Osteoblast (primary cell): ENCODE measurements around the gene FAM78B. TPM values are rescaled to one million over a fixed set of nuclear protein-coding genes. Genes with fewer than 3 reads are reported as not detected.

Source experiments
- DNase-seq: peaks from one replicate; pipeline ENCODE4 v3.0.0; 2011; ENCODE audit warnings: low spot score, mixed read lengths; ENCODE audit not compliant: insufficient read length; ENCODE audit errors: missing footprints
- H2AFZ ChIP-seq: 2 replicates; pipeline ENCODE4 v1.6.0; 2011; ENCODE audit warnings: mild to moderate bottlenecking, low read length
- H3K27ac ChIP-seq: 2 replicates; pipeline ENCODE4 v1.5.1; 2011; ENCODE audit warnings: mild to moderate bottlenecking, low read depth, low read length, moderate library complexity
- H3K27me3 ChIP-seq: 2 replicates; pipeline ENCODE4 v1.6.0; 2012; ENCODE audit warnings: mild to moderate bottlenecking, control low read depth, inconsistent platforms, low read length, moderate library complexity; ENCODE audit not compliant: insufficient read depth
- H3K36me3 ChIP-seq: 2 replicates; pipeline ENCODE4 v1.5.1; 2011; ENCODE audit warnings: mild to moderate bottlenecking, low read length, control low read depth, moderate library complexity; ENCODE audit not compliant: insufficient read depth
- H3K4me1 ChIP-seq: 2 replicates; pipeline ENCODE4 v1.5.1; 2011; ENCODE audit warnings: mild to moderate bottlenecking, low read length, control low read depth, moderate library complexity; ENCODE audit not compliant: insufficient read depth
- H3K4me2 ChIP-seq: 2 replicates; pipeline ENCODE4 v1.6.0; 2011; ENCODE audit warnings: mild to moderate bottlenecking, low read length; ENCODE audit not compliant: insufficient read depth
- H3K4me3 ChIP-seq: fragments of 200-600 bp; sonication (generic); 3 replicates; pipeline ENCODE4 v1.5.1; 2012; ENCODE audit warnings: mild to moderate bottlenecking, low read length, inconsistent platforms; ENCODE audit not compliant: insufficient read depth
- H3K79me2 ChIP-seq: 2 replicates; pipeline ENCODE4 v1.6.0; 2012; ENCODE audit warnings: mild to moderate bottlenecking, low read length, control low read depth, inconsistent platforms; ENCODE audit not compliant: insufficient read depth
- H3K9me3 ChIP-seq: 2 replicates; pipeline ENCODE4 v1.5.1; 2011; ENCODE audit warnings: low read depth, low read length, control low read depth
- H4K20me1 ChIP-seq: 2 replicates; pipeline ENCODE4 v1.6.0; 2012; ENCODE audit warnings: mild to moderate bottlenecking, low read length, control low read depth; ENCODE audit not compliant: insufficient read depth
- total RNA-seq: library from RNA; depleted of rRNA; stranded (reverse); fragments of >200 nt; gene quantifications from 2 replicates; pipeline ENCODE4 v1.2.3, GENCODE V29; 2012
- TF ChIP-seq, protein P1 (sequence below): IDR thresholded peaks from 2 replicates; pipeline ENCODE4 v1.5.1; 2011; ENCODE audit warnings: mild to moderate bottlenecking, low read depth, low read length, moderate library complexity; ENCODE audit errors: extremely low read depth

Gene FAM78B
- total RNA-seq, 1 donor = 0.36 TPM

DNA sequence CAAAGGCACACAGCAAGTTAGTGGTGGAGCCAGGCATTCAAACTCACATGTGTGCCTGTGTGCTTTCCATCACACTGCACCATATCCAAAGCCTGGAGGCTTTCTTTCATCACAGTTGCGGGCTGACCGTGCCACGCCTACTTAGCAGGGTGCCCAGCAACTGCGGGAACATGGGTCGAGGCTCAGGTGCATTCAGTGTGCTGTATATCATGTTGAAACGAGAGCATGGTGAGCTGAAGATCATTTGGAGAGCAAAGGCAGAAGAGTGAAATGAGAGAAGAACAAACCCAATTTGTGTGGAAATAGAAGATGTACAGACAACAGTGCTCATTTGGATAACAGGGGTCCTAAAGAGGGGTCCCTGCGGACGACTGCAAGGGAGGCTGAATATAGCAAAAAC, 46.5 kb downstream of the FAM78B start:
- no peak for DNase-seq
- TF ChIP-seq, protein P1, sequence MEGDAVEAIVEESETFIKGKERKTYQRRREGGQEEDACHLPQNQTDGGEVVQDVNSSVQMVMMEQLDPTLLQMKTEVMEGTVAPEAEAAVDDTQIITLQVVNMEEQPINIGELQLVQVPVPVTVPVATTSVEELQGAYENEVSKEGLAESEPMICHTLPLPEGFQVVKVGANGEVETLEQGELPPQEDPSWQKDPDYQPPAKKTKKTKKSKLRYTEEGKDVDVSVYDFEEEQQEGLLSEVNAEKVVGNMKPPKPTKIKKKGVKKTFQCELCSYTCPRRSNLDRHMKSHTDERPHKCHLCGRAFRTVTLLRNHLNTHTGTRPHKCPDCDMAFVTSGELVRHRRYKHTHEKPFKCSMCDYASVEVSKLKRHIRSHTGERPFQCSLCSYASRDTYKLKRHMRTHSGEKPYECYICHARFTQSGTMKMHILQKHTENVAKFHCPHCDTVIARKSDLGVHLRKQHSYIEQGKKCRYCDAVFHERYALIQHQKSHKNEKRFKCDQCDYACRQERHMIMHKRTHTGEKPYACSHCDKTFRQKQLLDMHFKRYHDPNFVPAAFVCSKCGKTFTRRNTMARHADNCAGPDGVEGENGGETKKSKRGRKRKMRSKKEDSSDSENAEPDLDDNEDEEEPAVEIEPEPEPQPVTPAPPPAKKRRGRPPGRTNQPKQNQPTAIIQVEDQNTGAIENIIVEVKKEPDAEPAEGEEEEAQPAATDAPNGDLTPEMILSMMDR = no peak
- Histone ChIP-seq H3K4me1 (no peaks in the 10 kb centered on the region), H2AFZ (no peak overlapping the region), H3K27ac (no peak overlapping the region), H3K4me3 (no peak overlapping the region), H3K9me3 (no peaks in the 10 kb centered on the region), H3K79me2 (no peaks in the 10 kb centered on the region), H3K4me2 (no peak overlapping the region), H3K36me3 (no peaks in the 10 kb centered on the region), H3K27me3 (no peaks in the 10 kb centered on the region), H4K20me1 (no peaks in the 10 kb centered on the region)

DNA sequence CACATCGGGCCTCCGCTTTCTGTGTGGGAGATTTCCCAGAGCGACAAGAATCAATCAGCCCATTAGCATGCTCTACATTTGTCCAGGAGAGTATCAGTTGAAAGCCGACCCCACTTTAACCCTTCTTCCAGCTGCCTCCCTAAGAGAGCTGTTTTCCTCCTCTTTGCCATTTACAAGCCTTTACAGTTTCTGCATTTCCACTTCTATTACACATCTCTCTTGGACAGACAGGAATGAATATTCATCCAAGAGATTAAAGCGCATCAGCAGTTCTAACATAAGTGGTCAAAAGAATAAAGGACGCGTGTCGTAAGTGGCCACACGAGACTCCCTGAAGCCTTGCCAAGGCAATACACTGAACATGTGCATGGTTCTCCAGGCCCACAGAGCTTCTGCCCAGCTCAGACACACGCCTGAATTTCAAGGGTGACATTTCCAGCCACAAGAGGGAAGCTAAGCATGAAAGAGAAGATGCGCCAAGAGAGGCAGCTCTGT, 47.3 kb downstream of the FAM78B start:
- no peaks in the 10 kb centered on the region for H3K9me3 ChIP-seq
- no peak for DNase-seq
- H3K27me3 ChIP-seq = no peaks in the 10 kb centered on the region
- H3K4me3 ChIP-seq = no peak overlapping the region
- H3K27ac ChIP-seq = no peak overlapping the region
- H3K36me3 ChIP-seq = no peaks in the 10 kb centered on the region
- H2AFZ ChIP-seq = no peak overlapping the region
- TF ChIP-seq, protein P1 = no peak
- H3K79me2 ChIP-seq = no peaks in the 10 kb centered on the region
- H4K20me1 ChIP-seq = no peaks in the 10 kb centered on the region
- no peak overlapping the region for H3K4me2 ChIP-seq
- no peaks in the 10 kb centered on the region for H3K4me1 ChIP-seq

DNA sequence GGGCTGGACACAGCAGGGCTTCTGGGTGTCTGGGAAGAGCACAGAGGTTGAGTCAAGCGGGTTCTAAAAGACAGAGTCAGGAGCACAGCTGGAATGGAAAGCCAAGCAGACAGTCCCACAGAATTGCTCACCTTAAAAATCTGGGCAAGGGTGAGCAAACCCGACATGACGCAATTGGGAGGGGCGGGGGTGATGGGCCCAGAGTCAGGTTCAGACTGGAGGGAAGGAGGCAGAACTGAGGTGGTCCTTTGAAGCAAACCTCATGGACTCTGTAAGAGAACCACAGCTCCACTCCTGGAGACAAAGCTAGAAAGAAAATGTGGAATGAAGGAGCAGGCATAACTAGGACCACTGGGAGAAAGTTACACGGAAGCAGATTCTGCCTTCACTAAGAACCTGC, 49.0 kb downstream of the FAM78B start:
- no peaks in the 10 kb centered on the region for H3K9me3 ChIP-seq
- no peak overlapping the region for H3K4me2 ChIP-seq
- TF ChIP-seq, protein P1 = no peak
- H3K79me2 ChIP-seq = no peaks in the 10 kb centered on the region
- H3K27me3 ChIP-seq = no peaks in the 10 kb centered on the region
- no peak overlapping the region for H2AFZ ChIP-seq
- no peaks in the 10 kb centered on the region for H3K36me3 ChIP-seq
- H3K27ac ChIP-seq = no peak overlapping the region
- no peaks in the 10 kb centered on the region for H4K20me1 ChIP-seq
- no peaks in the 10 kb centered on the region for H3K4me1 ChIP-seq
- DNase-seq = no peak
- no peak overlapping the region for H3K4me3 ChIP-seq

DNA sequence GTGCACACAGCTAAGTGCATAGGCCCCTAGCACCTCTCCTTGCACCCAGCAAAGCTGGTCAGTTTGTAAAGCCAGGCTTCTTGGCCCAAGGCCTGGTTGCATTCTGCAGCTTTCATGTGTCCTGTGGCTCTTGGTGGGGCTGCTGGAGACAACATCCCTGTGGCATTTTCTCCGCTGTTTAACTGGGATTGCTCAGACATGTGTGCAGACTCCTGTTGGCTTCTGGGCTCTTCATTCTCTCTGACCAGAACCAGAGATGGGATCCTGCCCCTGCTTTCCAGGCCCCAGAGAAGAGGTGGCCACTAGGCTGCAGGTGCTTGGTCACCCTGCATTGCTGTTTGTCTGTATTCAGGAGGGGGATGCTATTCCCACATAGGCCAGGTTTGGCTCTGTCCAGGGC, 50.8 kb downstream of the FAM78B start:
- Histone ChIP-seq H3K9me3 (no peaks in the 10 kb centered on the region), H3K27me3 (no peaks in the 10 kb centered on the region), H3K4me2 (no peak overlapping the region), H3K27ac (no peak overlapping the region), H3K79me2 (no peaks in the 10 kb centered on the region), H3K4me3 (no peak overlapping the region), H2AFZ (no peak overlapping the region), H3K4me1 (no peaks in the 10 kb centered on the region), H4K20me1 (no peaks in the 10 kb centered on the region), H3K36me3 (no peaks in the 10 kb centered on the region)
- TF ChIP-seq, protein P1 = no peak
- no peak for DNase-seq
